GM12878 (cell line): ENCODE data around the gene TTC4. TPM values are rescaled to one million over a fixed set of nuclear protein-coding genes. Genes with fewer than 3 reads are reported as not detected.

Experiments
- CBX3 ChIP-seq: fragments of 200-600 bp; sonication (generic); IDR thresholded peaks from 2 replicates; pipeline ENCODE4 v1.6.1; 2016; ENCODE audit warnings: low read depth, borderline replicate concordance
- MTA3 ChIP-seq: IDR thresholded peaks from 2 replicates; pipeline ENCODE4 v1.6.1; 2012; ENCODE audit warnings: low read length, inconsistent platforms, borderline replicate concordance
- NKRF ChIP-seq: fragments of 450-650 bp; conservative IDR thresholded peaks from 2 replicates; pipeline ENCODE4 v1.6.1; 2017; ENCODE audit warnings: mild to moderate bottlenecking, moderate library complexity
- NR2F1 ChIP-seq: fragments of 450-650 bp; conservative IDR thresholded peaks from 2 replicates; pipeline ENCODE4 v1.6.1; 2017; ENCODE audit warnings: mild to moderate bottlenecking
- PBX3 ChIP-seq: IDR thresholded peaks from 2 replicates; pipeline ENCODE4 v1.6.1; 2011; ENCODE audit warnings: mild to moderate bottlenecking, low read depth, low read length, moderate library complexity; ENCODE audit not compliant: insufficient replicate concordance
- SREBF2 ChIP-seq: IDR thresholded peaks from 2 replicates; pipeline ENCODE4 v1.6.1; 2012; ENCODE audit warnings: mild to moderate bottlenecking, low read length
- ZBTB11 ChIP-seq: fragments of 450-650 bp; formaldehyde crosslinking; IDR thresholded peaks from 2 replicates; pipeline ENCODE4 v1.5.0; 2022; ENCODE audit warnings: mild to moderate bottlenecking, missing genetic modification characterization
- polyA plus RNA-seq, 11 experiments: library from polyadenylated mRNA; depleted of rRNA in 4 of 11; unstranded in 6 of 11; stranded (reverse) in 5 of 11; fragments of >200 nt; fragmentation: Nextera tagmentation in 4 of 11; fragmentation: Illumina TruSeq in 1 of 11; extraction: Ambion mirVana in 4 of 11; extraction: Trizol in 1 of 11; gene quantifications; 1 replicate in 1 of 11; 2 replicates in 10 of 11; pipeline versions ENCODE4 v1.2.1 to v1.2.3, GENCODE V29; 2011 to 2016; ENCODE audit warnings: inconsistent platforms in 2 of 11, missing spikeins in 2 of 11, low read depth in 1 of 11
- total RNA-seq, 4 experiments: library from RNA; depleted of rRNA in 3 of 4; stranded (reverse); fragments of >200 nt in 3 of 4; fragmentation: Illumina TruSeq in 1 of 4; extraction: Trizol in 1 of 4; gene quantifications; 2 replicates each; pipeline versions ENCODE4 v1.2.1 to v1.2.3, GENCODE V29; 2013 to 2021

Gene TTC4
- total and polyA plus RNA-seq, 10 of the 15 experiments (the other 5 are each of a cell fraction or from before 2014, with no cell fraction given): 23.4 to 50.5 (median 36.0) TPM

GRCh38 chr1:54748094-54748835 lies 32.6 kb downstream of the TTC4 start (continued):
- TF ChIP-seq ZBTB11 (CRISPR knock-in tag) (no peak), PBX3 (no peak), NR2F1 (no peak), SREBF2 (no peak), MTA3 (no peak), CBX3 (no peak), NKRF (no peak)
